Lower leg skin (tissue), 3 donors: ENCODE results near the gene DR1.

Experiments
- POLR2A ChIP-seq, 2 donors: fragments of 450-650 bp; IDR thresholded peaks; one replicate each; pipeline ENCODE4 v1.6.1; 2016 to 2017; ENCODE audit warnings: antibody characterized with exemption in 2 of 2, mild to moderate bottlenecking in 1 of 2, moderate library complexity in 1 of 2
- TF ChIP-seq, protein P1 (sequence below), 3 donors: fragments of 450-650 bp; IDR thresholded peaks; one replicate each; pipeline ENCODE4 v1.5.1; 2016; ENCODE audit warnings: antibody characterized with exemption in 3 of 3, mild to moderate bottlenecking in 3 of 3, moderate library complexity in 2 of 3

- TF ChIP-seq POLR2A (IDR thresholded peaks at IDR 0.05), result no peak
- TF ChIP-seq, protein P1, sequence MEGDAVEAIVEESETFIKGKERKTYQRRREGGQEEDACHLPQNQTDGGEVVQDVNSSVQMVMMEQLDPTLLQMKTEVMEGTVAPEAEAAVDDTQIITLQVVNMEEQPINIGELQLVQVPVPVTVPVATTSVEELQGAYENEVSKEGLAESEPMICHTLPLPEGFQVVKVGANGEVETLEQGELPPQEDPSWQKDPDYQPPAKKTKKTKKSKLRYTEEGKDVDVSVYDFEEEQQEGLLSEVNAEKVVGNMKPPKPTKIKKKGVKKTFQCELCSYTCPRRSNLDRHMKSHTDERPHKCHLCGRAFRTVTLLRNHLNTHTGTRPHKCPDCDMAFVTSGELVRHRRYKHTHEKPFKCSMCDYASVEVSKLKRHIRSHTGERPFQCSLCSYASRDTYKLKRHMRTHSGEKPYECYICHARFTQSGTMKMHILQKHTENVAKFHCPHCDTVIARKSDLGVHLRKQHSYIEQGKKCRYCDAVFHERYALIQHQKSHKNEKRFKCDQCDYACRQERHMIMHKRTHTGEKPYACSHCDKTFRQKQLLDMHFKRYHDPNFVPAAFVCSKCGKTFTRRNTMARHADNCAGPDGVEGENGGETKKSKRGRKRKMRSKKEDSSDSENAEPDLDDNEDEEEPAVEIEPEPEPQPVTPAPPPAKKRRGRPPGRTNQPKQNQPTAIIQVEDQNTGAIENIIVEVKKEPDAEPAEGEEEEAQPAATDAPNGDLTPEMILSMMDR (IDR thresholded peaks at IDR 0.05), result no peak
Observed at GRCh38 chr1:93344886-93345632, 648 bp upstream of the DR1 start.
